Right atrium auricular region (tissue), 2 donors: ENCODE results near the gene SLC25A51. TPM values are rescaled to one million over a fixed set of nuclear protein-coding genes. Genes with fewer than 3 reads are reported as not detected.

Source experiments
- DNase-seq: peaks from one replicate; pipeline ENCODE4 v3.0.0-alpha.2; 2019; ENCODE audit warnings: low spot score
- H3K27ac ChIP-seq, 2 donors: fragments of 200-600 bp; sonication (generic); 1 replicate in 1 of 2; 2 replicates in 1 of 2; pipeline ENCODE4 v1.5.1; 2016 to 2019
- H3K27me3 ChIP-seq, 2 donors: fragments of 200-600 bp; sonication (generic); one replicate each; pipeline versions ENCODE4 v1.5.1 to v1.6.0; 2017 to 2019
- H3K36me3 ChIP-seq: fragments of 200-600 bp; sonication (generic); one replicate; pipeline ENCODE4 v1.5.1; 2016
- H3K4me1 ChIP-seq, 2 donors: fragments of 200-600 bp; sonication (generic); one replicate each; pipeline versions ENCODE4 v1.5.1 to v1.6.0; 2017 to 2019
- H3K4me3 ChIP-seq, 2 donors: fragments of 200-600 bp; sonication (generic); 1 replicate in 1 of 2; 2 replicates in 1 of 2; pipeline ENCODE4 v1.5.1; 2017 to 2019; ENCODE audit warnings: mild to moderate bottlenecking in 1 of 2, moderate library complexity in 1 of 2
- H3K9me3 ChIP-seq, 2 donors: fragments of 200-600 bp; sonication (generic); one replicate each; pipeline ENCODE4 v1.5.1; 2019
- total RNA-seq, 2 donors: library from RNA; depleted of rRNA; stranded (reverse); fragments of >200 nt; gene quantifications; one replicate each; pipeline ENCODE4 v1.1.0, GENCODE V29; 2016
- TF ChIP-seq, protein P1 (sequence below), 2 donors: fragments of 200-600 bp; sonication (generic); IDR thresholded peaks; one replicate each; pipeline ENCODE4 v1.5.1; 2019; ENCODE audit warnings: antibody characterized with exemption in 2 of 2

The SLC25A51 gene
- total RNA-seq, 2 donors from 2014 or later: 23.5 to 27.1 TPM

DNA sequence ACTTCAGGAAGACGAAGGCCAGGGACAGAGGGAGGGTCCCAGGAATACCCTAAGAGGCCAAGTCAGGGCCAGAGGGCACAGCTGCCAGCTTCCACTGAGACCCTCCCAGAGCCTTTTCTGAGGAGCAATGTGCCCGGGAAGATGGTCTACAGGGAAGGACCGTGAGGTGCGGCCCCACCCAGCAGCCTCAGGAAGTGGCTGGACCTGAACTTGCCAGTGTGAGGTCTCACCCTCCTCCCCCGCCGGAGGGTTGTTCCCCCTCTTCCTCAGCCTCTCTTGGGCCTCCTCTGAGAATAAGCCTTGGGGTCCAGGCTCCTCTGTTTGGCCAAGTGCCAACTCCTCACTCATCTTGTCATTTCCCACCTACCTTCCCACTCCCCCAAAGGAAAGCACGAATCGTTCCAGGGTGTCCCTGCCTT lies 13.4 kb upstream of the SLC25A51 start:
- no peak for DNase-seq
- Histone ChIP-seq H3K4me3 (no peak overlapping the region), H3K9me3 (no peaks in the 10 kb centered on the region), H3K27me3 (no peaks in the 10 kb centered on the region), H3K4me1 (peaks cover 0 to 51% of the 10 kb centered on the region in 2 donors), H3K36me3 (peaks cover 26% of the 10 kb centered on the region), H3K27ac (peak overlapping the region; percentile 47 to 59)
- TF ChIP-seq, protein P1, sequence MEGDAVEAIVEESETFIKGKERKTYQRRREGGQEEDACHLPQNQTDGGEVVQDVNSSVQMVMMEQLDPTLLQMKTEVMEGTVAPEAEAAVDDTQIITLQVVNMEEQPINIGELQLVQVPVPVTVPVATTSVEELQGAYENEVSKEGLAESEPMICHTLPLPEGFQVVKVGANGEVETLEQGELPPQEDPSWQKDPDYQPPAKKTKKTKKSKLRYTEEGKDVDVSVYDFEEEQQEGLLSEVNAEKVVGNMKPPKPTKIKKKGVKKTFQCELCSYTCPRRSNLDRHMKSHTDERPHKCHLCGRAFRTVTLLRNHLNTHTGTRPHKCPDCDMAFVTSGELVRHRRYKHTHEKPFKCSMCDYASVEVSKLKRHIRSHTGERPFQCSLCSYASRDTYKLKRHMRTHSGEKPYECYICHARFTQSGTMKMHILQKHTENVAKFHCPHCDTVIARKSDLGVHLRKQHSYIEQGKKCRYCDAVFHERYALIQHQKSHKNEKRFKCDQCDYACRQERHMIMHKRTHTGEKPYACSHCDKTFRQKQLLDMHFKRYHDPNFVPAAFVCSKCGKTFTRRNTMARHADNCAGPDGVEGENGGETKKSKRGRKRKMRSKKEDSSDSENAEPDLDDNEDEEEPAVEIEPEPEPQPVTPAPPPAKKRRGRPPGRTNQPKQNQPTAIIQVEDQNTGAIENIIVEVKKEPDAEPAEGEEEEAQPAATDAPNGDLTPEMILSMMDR (IDR thresholded peaks at IDR 0.05): no peak

DNA sequence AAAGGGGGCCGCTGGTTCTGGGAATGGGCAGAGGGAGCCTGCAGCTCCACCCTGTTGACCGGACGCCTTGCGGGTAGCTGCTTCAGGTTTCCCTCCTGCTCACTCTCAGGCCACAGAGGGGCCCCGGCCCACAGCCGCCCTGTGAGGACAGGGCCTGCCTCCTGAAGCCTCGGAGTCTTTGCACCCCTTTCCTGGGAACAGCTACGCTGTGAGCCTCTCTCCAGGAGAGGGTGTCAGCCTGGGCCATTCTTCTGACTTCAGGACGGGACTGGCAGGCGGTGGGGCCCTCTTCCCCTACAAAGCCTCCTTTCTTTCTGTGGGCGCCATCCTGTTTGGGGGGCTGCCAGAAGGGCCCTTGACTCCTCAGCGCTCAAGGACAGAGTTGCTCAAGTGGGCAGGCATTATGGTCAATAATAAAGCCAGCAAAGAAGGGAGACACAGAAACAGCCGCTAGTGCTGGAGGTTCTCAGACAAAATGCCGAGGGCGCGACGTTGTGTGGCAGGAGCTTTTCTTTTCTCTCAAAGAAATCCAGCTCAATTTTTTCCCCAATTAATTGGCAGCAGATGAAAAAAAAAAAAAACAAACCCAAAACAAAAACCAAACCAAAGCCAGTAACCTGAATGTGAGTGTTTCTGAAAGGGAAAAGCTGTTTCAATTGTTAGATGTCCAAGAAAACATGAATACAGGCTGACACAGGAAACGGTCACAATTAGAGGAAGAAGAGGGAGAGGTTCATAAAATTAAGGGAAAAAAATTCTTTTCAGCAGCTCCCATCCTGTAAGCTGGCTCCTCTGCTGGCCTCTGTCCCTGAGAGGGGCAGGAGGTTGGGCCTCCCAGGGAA lies 12.8 kb upstream of the SLC25A51 start:
- Histone ChIP-seq H3K27me3 (no peaks in the 10 kb centered on the region), H3K9me3 (no peaks in the 10 kb centered on the region), H3K36me3 (peaks cover 26% of the 10 kb centered on the region), H3K4me1 (peaks cover 0 to 45% of the 10 kb centered on the region in 2 donors), H3K4me3 (no peak overlapping the region), H3K27ac (peak overlapping the region; percentile 47 to 59)
- TF ChIP-seq, protein P1 (IDR thresholded peaks at IDR 0.05): no peak
- DNase-seq: no peak

DNA sequence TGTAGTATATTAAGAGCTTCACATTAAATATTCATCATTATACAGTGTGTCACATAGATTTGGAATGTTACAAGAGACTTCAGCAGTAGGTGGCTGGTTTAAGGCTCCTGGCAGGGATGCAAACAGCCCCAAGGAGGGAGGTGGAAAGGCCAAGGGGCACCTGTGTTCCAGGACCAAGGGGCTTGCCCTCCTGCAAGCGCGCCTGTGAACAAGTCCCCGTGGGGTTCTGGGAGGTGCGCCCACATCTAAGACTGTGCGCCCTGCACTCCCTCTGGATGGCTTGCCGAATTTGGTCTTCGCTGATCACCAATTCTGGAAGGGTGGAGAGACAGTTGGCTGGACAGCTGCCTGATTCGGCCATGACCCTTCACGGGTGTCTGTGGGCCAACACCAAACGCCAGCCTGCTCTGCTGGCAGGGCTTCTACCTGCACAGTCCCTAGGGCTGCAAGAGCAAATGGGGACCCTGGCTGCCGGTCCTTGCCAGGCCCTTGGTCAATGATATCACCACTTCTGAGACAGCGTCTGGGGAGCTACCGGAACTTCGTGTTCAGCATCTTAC lies 12.1 kb upstream of the SLC25A51 start:
- peak overlapping the region; percentile 41 to 59 for H3K27ac ChIP-seq
- H3K4me1 ChIP-seq: peaks cover 0 to 38% of the 10 kb centered on the region in 2 donors
- H3K27me3 ChIP-seq: no peaks in the 10 kb centered on the region
- DNase-seq: no peak
- H3K9me3 ChIP-seq: no peaks in the 10 kb centered on the region
- H3K4me3 ChIP-seq: no peak overlapping the region
- H3K36me3 ChIP-seq: peaks cover 26% of the 10 kb centered on the region
- TF ChIP-seq, protein P1 (IDR thresholded peaks at IDR 0.05): no peak

DNA sequence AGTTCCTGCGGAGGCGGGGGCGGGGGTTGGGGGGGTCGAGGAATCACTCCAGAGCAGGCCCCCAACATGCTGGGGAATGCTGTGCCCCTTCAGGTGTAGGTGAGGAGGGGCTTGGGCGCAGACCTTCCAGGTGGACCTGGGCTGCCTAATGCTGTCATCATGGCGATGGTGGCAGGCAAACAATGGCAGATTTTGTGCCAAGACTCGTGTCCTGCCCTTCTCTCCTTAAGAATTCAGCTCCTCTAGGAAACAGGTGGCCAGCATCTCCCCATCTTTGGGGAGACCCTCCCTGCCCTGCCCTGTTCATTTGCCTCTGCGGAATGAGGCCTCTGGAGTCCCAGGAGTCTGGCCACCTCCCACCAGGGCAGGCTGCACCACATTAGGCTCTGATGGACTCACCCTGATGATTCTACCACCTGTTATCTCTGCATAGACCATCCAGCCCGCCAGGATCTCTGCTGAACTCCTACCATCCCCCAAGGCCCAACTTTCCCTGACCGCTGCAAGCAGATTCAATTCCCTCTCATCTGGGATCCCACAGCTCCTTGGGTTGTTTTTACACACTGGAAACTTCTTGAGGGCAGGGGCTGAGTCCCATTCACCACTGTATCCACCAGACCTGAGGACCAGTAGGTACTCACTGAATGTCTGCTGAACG lies 10.9 kb upstream of the SLC25A51 start:
- H3K27ac ChIP-seq: no peak overlapping the region

DNA sequence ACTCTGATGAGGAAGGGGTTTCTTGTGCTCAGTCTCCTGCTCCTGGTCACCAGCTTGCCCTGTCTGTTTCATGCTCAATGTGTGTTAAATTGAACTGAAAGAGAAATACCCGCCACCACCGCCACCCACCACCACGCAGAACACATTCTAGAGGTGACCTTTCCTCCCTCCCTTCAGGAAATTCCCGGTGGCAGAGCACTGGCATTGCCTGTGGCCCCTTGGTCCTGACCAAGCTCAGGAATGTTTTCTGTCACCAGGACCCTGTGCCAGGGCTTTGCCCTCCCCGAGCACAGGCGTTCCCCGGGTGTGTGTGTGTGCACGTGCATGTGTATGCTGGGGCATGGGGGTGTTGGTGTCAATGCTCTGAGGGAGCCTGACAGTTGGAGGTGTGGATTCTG lies 10.2 kb upstream of the SLC25A51 start:
- H3K27me3 ChIP-seq: no peaks in the 10 kb centered on the region
- H3K27ac ChIP-seq: no peak overlapping the region
- H3K4me3 ChIP-seq: no peak overlapping the region
- no peaks in the 10 kb centered on the region for H3K9me3 ChIP-seq
- TF ChIP-seq, protein P1 (IDR thresholded peaks at IDR 0.05): no peak
- peaks cover 20% of the 10 kb centered on the region for H3K36me3 ChIP-seq
- no peak for DNase-seq
- peaks cover 0 to 29% of the 10 kb centered on the region in 2 donors for H3K4me1 ChIP-seq

More for the DNA sequence above, 10.9 kb upstream of the SLC25A51 start:
- Histone ChIP-seq H3K4me1 (peaks cover 0 to 29% of the 10 kb centered on the region in 2 donors), H3K4me3 (no peak overlapping the region), H3K27me3 (no peaks in the 10 kb centered on the region), H3K36me3 (peaks cover 26% of the 10 kb centered on the region), H3K9me3 (no peaks in the 10 kb centered on the region)
- DNase-seq: no peak
- TF ChIP-seq, protein P1 (IDR thresholded peaks at IDR 0.05): no peak
